GM12892 (cell line): ENCODE measurements around the gene NDUFA1.

Experiments used
- POLR2A ChIP-seq: IDR thresholded peaks from 2 replicates; pipeline ENCODE4 v1.6.1; 2011; ENCODE audit warnings: low read depth, low read length, control low read depth
- POLR2AphosphoS5 ChIP-seq: IDR thresholded peaks from 2 replicates; pipeline ENCODE4 v1.6.1; 2011; ENCODE audit warnings: low read depth, low read length, control low read depth

DNA sequence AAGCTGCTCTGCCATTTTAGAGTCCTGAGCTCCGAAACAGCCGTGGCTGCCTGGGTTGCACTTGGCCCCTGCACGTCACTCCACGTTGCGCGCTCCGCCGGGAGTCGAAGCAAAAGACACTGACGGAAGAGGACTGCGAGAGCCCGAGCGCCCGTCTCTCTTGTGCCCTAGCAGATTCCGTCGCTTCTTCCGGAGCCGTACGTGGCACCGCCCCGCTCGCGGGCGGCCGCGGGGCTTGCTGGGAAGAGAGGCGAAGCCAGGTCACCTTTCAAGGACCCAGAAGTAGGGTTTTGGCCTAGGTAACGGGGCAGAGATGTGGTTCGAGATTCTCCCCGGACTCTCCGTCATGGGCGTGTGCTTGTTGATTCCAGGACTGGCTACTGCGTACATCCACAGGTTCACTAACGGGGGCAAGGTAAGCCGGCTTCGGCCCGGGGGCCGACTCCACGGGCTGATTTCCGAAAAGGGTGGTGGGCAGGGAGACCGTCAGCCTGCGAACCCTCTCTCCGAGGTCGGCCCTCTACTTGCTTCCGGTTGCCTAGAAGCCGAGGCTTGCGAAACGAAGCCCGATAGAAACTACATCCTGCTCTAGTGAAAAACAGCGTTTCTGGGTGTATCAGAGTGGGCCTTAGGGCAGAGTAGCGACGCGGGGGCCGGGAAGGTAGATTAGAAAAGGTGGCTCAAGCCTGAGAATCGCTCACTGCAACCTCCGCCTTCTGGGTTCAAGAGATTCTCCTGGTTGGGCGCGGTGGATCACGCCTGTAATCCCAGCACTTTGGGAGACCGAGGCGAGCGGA, at the start of gene NDUFA1, which contains the start of gene RNF113A:
- peak; percentile 87 for TF ChIP-seq POLR2A
- TF ChIP-seq POLR2AphosphoS5: peak; percentile 85
